GM18951 (cell line): ENCODE data around the gene PGBD5.

ENCODE experiments used
- POLR2A ChIP-seq: IDR thresholded peaks from 4 replicates; pipeline ENCODE4 v1.6.1; 2011; ENCODE audit warnings: mild to moderate bottlenecking; ENCODE audit not compliant: insufficient read length, insufficient read depth; ENCODE audit errors: extremely low read depth
- in situ Hi-C: fragments of 300-500 bp; cut with MboI; formaldehyde crosslinking; loops from one replicate; pipeline ENCODE4 v1.12.0; 2022; ENCODE audit warnings: low sequenced_read_pairs, mixed read lengths, inconsistent platforms; ENCODE audit not compliant: unreplicated experiment

Gene PGBD5

GRCh38 chr1:230319014-230319747 lies 107.0 kb downstream of the PGBD5 start:
- in situ Hi-C loops: loop anchor here (25.0 kb wide), 1 partner anchor 1057 kb away; the partner anchor contains the start of gene RAB4A
- TF ChIP-seq POLR2A: no peak

GRCh38 chr1:230317823-230318819 lies 108.0 kb downstream of the PGBD5 start:
- in situ Hi-C loops: loop anchor here (25.0 kb wide), 1 partner anchor 1056 kb away; the partner anchor contains the start of gene RAB4A
- no peak for TF ChIP-seq POLR2A

- no peak for TF ChIP-seq POLR2A
- in situ Hi-C loops: loop anchor here (25.0 kb wide), 1 partner anchor 1055 kb away; the partner anchor contains the start of gene RAB4A
These were observed 109.0 kb downstream of the PGBD5 start for GRCh38 chr1:230316864-230317745.

- no peak for TF ChIP-seq POLR2A
- in situ Hi-C loops: loop anchor here (25.0 kb wide), 1 partner anchor 1053 kb away; the partner anchor contains the start of gene RAB4A
These were observed 111.0 kb downstream of the PGBD5 start for GRCh38 chr1:230315099-230315498.

GRCh38 chr1:230314142-230314470 lies 112.0 kb downstream of the PGBD5 start:
- in situ Hi-C loops: loop anchor here (25.0 kb wide), 1 partner anchor 1052 kb away; the partner anchor contains the start of gene RAB4A
- TF ChIP-seq POLR2A: no peak

- in situ Hi-C loops: loop anchor here (25.0 kb wide), 1 partner anchor 1051 kb away; the partner anchor contains the start of gene RAB4A
These were observed 112.5 kb downstream of the PGBD5 start for GRCh38 chr1:230313453-230314141.

GRCh38 chr1:230312676-230313075 lies 113.5 kb downstream of the PGBD5 start:
- in situ Hi-C loops: loop anchor here (25.0 kb wide), 1 partner anchor 1050 kb away; the partner anchor contains the start of gene RAB4A
- TF ChIP-seq POLR2A: no peak

More at GRCh38 chr1:230313453-230314141, 112.5 kb downstream of the PGBD5 start:
- TF ChIP-seq POLR2A: no peak

GRCh38 chr1:230310381-230311163 lies 115.6 kb downstream of the PGBD5 start:
- no peak for TF ChIP-seq POLR2A
- in situ Hi-C loops: loop anchor here (25.0 kb wide), 1 partner anchor 1048 kb away; the partner anchor contains the start of gene RAB4A

GRCh38 chr1:230309646-230310177 lies 116.4 kb downstream of the PGBD5 start:
- in situ Hi-C loops: loop anchor here (25.0 kb wide), 1 partner anchor 1047 kb away; the partner anchor contains the start of gene RAB4A
- no peak for TF ChIP-seq POLR2A

GRCh38 chr1:230308821-230309220 lies 117.3 kb downstream of the PGBD5 start:
- in situ Hi-C loops: loop anchor here (25.0 kb wide), 1 partner anchor 1047 kb away; the partner anchor contains the start of gene RAB4A

More at GRCh38 chr1:230308821-230309220, 117.3 kb downstream of the PGBD5 start:
- no peak for TF ChIP-seq POLR2A
